Neural progenitor cell (in vitro differentiated cells): ENCODE results near the gene RHOC.

ENCODE experiments used
- EZH2 ChIP-seq: fragments of 200-600 bp; sonication (generic); IDR thresholded peaks from 2 replicates; pipeline ENCODE4 v1.6.1; 2017; ENCODE audit warnings: antibody characterized with exemption, mild to moderate bottlenecking, moderate library complexity
- TF ChIP-seq, protein P1 (sequence below): fragments of 200-600 bp; sonication (generic); IDR thresholded peaks from 2 replicates; pipeline ENCODE4 v1.5.1; 2017; ENCODE audit warnings: antibody characterized with exemption, mild to moderate bottlenecking

DNA sequence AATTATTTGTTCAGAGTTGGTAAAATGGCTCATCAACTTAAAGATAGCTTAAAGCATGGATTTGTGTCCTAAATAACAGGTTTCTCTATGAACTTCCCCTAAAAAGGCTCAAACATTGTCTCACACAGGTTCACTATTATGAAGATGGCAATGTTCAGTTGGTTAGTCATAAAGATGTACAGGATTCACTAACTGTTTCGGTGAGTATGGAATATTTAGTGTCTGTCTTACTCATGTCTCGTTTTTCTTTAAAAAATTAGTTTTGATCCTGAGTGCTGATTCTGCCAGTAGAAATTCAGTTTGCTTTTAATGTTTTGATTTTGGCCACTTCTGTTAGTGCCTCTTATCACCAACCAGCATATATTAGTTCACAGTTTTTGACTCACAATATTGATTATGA is 40.0 kb downstream of the RHOC start:
- TF ChIP-seq, protein P1, sequence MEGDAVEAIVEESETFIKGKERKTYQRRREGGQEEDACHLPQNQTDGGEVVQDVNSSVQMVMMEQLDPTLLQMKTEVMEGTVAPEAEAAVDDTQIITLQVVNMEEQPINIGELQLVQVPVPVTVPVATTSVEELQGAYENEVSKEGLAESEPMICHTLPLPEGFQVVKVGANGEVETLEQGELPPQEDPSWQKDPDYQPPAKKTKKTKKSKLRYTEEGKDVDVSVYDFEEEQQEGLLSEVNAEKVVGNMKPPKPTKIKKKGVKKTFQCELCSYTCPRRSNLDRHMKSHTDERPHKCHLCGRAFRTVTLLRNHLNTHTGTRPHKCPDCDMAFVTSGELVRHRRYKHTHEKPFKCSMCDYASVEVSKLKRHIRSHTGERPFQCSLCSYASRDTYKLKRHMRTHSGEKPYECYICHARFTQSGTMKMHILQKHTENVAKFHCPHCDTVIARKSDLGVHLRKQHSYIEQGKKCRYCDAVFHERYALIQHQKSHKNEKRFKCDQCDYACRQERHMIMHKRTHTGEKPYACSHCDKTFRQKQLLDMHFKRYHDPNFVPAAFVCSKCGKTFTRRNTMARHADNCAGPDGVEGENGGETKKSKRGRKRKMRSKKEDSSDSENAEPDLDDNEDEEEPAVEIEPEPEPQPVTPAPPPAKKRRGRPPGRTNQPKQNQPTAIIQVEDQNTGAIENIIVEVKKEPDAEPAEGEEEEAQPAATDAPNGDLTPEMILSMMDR: no peak
- no peak for TF ChIP-seq EZH2
